Stimulated activated CD8-positive, alpha-beta memory T cell treated with anti-CD3 and anti-CD28 coated beads, Interleukin-12 subunit alpha, Interleukin-12 subunit beta, amount 100 ng/mL, for 1 hour (primary cell): Measurements from ENCODE around the gene FTHL17.

Experiments
- DNase-seq: peaks from one replicate; pipeline ENCODE4 v3.0.0-alpha.2; 2020; ENCODE audit warnings: low read depth

Gene FTHL17

DNA sequence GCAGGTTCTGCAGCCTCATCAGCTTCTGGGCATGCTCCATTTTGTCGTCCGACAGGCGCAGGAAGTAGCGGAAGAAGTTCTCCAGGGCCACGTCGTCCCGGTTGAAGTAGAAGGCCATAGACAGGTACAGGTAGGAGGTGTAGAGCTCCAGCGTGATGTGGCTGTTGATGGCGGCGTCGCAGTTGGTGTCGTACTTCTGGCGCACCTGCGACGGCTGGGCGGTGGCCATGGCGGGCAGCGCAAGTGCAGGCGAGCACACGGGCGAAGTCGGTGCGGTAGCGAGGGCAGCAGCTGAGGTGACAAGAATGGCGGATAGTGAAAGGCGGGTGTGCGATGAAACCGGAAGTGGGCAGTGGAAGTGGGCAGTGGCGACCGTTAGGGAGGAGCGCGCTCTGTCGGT, at the start of gene FTHL17:
FTHL17 (minus strand) TSS at position 317 of the 400 bp plus-strand sequence; CDS start at position 229, 88 bp downstream.
- no peak for DNase-seq

DNA sequence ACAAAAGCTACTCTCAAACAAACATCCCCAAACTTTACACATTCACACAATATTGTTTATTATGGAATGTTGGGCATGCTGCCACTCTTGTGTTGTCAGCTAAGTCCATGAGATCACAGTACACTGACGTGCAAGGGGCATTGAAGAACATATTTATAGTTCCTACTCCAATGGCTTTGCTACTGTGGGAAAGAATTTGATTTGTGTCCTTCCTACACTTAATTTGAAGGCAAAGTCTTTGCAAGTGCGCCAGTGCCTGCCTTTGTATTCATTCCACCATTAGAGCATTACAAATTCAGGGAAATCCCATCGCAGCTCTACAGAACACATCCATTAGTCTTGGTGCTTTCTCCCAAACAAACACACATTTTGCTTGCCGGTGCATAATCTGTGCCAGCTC, 45.4 kb upstream of the FTHL17 start:
- no peak for DNase-seq

DNA sequence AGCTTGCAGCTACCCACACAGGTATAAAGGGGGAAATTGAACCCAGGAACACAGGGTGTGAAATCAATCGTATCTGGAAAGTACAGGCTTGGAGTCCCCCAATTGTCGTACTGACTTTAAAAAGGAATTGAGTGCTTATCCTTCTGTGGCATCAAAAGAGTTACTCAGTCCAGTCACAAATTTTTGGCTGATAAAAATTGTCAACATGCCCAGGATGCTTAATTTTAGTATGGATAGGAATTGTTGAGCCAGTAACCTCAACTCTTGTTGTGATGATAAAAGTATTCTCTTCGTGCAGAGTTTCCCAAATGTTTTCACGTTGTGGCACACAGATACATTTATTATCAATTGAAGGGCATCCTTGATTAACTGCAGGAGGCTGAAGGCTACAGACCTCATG, 43.6 kb upstream of the FTHL17 start:
- no peak for DNase-seq

DNA sequence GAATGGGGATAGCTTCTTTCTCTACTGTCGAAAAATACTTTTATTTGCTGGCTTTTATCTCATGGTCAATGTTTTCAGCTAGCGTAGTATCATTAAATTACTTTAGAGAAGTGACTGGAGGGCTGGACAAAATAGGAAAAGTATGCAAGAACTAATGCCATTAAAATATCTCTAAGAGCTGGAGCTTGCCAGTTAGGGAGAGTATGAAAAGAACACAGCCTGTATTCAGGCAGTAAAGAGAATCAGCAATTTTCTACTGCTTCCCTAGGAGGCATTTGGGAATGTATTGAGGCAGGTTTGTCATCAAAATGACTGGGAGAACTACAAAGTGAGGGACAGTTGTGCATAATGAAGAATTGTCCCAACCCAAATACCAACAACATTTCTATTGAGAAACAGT, 43.0 kb upstream of the FTHL17 start:
- DNase-seq: no peak

DNA sequence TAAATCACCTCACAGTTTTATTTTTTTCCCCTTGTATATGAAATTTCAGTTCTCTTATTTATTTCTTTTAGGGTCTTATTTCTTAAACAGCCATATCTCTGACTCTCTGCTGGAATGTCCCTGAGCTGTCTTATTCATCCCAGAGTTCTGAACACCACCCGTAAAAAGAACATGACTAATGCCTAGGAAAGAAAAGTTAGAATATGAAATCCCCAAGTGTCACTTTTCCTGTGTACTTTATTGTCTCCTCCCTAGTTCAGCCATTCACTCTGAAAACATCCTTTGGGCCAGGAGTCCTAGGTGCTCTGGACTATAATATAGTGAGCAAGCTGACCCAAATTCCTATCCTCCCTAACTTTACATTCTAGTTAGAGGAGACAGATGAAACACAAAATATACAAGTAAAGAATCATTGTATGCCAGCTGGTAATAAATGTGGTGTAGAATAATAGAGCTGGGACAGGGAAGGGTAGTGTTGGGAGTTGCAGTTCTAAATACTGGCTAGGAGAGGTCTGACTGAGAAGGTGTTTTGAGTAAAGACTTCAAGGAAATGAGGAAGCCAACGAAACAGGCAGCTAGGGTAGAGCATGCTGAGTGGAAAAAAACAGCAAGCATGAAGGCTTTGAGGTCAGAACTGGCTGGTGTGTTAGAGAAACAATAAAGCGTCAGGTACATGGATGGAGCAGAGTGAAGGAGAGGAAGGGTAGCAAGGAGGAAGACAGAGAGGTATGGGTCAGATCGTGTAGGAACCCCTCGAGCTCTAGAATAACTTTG, 40.6 kb upstream of the FTHL17 start:
- DNase-seq: no peak

DNA sequence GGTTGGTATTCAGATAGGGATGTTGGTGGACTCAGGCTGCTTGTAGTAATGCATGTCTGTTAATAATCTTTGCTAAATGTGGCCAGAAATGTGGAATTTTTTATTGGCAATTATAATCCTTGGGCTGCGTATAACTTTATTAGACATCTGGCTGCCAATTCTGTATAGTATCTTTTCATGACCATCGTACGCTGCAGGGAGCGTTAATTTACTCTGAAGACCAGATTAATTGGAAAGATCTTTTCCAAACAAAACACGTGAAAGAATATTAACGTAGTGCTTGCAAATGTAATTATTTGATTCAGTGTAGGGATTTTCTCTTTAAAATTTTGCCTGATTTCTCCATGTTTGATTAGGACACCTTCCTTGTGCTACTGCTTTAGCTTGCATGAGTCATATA, 38.8 kb upstream of the FTHL17 start:
- no peak for DNase-seq

DNA sequence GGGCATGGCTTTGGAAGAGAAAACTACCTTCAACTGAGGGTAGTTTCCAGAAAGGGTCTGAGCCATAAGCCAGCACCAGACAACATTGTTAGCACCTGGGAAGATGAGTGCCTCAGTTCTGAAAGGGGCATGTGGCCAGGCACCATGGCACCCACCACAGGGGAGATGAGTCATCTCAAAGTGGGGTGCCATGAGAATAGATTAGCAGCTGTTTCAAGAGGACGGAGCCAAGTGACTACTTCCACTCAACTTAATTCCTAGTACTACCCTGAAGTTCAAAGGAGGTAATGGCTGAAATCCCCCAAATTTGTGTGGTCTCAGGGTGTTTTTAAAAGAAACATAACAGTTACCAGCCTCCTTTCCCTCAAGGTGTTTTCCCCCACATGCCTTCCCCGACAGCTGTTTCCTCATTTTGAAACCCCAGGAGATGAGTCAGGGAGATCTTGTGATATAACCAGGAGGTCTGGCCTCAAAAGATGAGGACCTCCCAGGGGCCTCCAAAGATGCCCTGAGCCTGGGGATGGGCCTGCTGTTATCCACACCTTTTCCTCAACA, 27.8 kb upstream of the FTHL17 start:
- no peak for DNase-seq

DNA sequence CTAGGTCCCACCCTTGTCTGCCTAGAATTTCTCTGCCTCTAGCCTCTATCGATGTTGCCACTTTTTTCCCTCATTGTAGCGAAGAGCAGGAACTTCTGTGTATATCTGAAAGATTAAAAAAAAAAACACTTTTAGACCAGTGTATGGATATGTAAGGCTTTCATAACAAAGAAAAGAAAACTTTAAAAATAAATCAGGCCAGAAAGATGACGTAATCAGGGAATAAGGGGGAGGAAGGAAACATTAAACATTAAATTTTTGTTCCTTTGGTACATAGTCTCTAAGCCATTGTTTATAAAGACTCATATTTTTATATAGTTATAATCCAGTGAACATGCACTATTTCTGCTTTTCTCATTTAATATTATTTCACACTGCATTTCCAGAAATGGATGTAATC, 26.2 kb upstream of the FTHL17 start:
- DNase-seq: no peak

DNA sequence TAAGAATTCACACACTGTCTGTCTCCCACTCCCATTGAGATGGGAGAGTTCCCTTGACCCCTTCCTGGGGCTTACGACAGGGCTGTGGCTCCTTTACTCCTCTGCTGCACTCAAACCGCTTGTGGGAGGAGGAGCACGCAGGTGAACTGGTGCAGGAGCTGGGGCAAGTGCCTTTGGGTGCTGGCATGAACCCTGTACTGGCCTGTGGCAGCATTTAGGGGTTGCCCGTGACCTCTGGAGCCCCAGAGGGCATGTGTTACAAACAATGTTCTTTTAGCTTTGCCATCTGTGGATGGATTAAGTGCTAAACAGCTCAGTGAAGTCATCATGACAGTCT, 21.8 kb upstream of the FTHL17 start:
- DNase-seq: no peak

DNA sequence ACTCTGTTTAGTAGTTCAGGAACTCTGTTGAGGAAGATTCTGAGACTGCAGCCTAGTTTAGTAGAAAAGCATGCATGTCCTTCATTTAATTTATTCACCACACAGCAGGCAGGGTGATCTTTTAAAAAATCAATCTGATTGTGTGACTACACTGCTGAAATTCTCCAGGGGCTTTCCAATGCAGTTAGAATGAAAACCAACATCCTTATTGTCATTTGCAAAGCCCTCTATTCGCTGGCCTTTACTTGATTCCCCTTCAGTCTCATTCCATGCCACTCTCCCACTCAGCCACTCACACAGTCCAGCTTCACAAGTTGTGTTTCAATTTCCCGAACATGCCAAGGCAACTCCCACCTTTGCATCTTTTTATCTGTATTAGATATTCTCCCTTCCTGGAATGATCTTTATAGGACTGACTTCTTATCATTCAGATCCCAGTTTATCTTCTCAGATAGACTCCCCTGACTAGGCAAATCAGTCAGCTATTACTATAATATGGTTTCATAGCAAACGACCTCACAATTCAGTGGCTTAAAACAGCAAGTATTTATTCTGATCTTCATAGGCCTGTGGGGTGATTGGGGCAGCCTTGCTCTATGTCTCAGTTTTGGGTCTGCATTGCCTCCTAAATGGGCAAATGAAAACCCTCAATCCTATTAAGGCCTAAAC, 21.3 kb upstream of the FTHL17 start:
- no peak for DNase-seq

DNA sequence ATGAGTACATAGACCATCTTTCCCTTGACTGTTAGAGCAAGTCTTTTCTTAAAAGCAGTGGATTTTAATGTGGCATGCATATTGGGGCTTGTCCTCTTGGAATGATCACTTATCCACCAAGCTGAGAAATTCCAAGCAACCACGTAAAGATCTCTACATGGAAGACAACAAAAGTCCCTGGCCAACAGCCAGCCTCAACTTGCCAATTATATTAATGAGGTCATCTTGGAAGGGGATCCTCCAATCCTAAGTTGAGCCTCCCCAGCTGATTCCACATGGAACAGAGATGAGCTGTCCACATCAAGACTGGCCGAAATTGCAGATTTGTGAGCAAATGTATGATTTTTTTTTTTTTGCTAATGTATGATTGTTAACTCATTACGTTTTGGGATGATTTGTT, 20.6 kb upstream of the FTHL17 start:
- DNase-seq: no peak

DNA sequence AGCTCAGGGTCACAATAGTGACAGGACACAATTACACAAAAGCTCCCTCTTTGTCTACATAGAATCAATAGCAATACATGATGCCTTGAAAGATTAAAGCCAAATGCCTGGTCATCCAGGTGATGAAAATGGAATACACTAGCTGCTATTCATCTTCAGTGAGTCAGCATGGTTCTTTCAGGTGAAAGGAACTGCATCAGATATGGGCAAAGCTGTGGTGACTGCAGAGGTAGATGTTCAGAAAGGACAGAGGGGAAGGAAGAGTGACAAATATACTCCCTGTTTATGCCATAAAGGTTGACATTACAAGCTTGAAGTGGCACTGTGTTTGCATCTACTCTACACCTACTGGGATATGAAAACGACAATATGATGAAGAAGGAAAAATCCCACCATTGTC, 20.0 kb upstream of the FTHL17 start:
- DNase-seq: no peak

DNA sequence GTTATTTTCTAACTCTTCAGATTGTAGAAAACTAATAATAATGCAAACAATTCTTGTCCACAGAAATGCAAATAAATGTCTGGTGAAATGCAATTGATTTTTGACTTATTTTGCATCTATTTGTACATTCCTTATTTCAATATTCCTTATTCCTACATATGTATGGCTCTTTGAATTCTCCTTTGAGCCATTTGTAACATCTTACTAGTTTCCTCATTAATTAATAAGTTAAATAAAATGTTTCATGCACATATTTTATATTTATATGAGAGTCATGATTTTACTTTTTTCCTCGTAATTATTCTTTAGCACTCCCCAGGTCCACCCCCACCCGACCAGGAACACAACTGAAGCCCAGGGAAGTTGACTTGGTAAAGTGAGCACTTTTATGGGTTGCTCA, 2.7 kb upstream of the FTHL17 start:
- DNase-seq: no peak

DNA sequence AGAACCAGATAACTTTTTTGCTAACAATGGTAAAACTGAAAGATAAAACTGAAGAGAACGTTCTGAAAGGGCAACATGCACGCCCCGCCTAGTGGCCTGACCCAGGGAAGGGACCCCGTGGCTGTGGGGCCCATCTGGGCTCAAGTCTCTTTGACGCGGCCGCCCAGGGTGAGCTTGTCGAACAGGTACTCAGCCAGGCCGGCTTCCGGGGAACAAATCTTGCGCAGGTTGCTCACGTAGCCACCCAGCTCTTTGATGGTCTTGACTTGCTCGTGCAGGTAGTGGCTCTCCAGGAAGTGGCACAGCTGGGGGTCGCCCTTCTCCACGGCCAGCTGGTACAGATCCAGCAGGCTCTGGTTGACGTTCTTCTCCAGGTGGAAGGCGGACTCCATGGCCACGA, 579 bp downstream of the FTHL17 start:
- DNase-seq: no peak

DNA sequence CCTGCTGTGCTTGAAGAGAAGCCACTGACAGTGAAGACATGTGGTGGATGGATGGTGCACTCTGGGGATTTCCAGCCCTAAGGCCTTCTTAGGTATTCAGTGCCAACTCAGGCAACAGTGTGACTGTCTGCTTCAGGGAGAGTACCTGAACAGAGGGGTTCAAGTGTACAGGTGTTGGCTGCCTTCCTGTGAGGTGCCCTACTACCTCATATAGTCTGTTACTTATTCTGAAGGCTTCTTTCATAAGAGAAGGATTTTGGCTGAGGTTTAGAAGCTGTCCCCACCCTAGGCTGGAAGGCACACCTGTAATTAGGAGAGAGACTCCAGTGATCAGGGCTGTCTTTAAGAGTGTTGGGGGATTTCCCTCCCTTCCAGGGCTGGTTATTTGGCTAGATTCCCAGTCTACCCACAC, 1.8 kb downstream of the FTHL17 start:
- no peak for DNase-seq

DNA sequence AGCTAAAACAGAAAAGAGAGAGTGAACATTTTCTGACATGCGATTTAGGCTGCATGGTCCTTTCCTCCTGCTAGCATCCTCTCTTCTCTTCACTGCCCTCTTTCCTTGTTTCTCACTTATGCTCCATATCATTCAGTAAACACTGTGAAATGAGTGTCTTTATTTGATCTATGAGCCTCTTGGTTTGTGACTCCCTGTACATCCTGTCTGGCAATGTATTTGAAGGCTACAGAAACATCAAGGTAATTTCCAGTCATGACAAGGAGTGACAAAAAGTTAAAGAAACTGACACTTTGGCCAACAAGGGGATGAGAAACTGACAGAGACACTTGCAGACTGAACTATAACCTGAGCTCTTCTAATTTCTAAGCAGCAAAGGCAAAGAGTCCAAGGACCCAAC, 8.7 kb downstream of the FTHL17 start:
- DNase-seq: no peak

DNA sequence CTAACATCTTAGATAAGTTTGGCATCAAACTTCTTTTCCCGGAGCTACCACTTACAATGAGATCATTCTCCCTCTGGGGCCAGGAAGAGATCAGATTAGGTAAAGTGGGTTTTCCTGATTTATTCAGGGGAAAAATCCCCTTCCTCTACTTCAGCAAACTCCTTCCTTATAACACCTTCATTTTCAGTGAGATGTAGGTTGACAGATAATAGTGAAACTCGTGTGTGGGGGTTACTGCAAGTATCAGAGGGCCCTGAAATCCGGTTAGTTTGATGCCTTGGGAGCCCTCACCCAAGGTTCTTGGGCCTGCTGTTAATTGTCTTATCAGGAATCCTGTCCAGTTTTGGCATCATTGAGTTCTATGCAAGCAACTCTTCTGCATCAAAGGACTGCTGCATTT, 10.8 kb downstream of the FTHL17 start:
- DNase-seq: no peak

DNA sequence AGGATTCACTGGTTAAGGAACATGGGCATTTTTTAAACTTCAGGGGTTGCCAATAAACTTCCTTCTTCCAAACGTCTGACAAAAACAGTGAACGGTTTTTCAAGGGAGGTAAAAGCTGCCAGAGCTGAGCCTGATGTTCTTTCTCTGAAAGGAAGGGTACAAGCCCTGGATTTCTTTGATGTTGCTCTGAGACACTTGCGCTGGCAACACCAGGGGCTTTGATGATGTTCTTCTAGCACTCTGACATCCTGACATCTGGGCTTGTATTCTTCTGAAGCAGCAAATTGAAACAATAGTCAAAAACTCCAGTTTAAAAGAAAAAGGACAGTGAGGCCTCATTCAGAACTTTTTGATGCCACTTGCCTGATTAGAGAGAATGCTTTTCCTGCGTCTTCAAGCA, 11.8 kb downstream of the FTHL17 start:
- no peak for DNase-seq

DNA sequence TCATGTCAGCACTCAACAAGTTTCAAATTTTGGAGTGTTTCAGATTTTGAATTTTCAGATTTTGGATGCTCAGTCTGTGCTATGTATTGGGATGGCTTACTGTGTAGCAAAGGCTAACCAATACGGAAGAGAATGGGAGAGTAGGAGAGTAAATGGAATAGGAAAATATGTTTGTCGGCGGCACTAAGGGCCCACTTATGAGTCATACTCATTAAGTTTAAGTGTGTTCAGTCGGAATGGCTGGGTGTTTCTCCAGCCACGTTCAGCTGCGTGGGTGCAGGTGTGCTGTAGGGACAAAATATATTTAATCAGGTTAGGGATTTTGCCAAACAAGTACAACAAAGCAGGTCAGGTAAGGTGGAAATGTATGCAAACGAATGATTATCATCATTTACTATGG, 13.6 kb downstream of the FTHL17 start:
- no peak for DNase-seq

DNA sequence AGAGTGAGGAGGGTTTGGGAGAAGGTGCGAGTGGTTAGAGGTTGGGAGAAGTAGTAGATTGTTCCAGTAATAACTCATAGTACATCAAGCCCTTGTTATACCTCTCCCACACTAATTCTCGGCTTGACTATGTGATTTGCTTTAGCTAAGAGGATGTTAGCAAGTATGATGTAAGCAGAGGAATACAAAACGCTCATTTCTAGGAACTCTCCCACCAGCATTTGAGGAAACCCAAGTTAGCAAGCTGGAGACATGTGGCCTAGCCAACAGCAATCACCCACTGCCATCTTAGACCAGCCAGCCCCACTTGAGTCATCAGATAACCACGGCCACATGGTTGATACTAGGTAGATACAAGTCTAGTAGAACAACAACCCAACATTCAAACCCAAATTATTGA, 14.2 kb downstream of the FTHL17 start:
- no peak for DNase-seq

DNA sequence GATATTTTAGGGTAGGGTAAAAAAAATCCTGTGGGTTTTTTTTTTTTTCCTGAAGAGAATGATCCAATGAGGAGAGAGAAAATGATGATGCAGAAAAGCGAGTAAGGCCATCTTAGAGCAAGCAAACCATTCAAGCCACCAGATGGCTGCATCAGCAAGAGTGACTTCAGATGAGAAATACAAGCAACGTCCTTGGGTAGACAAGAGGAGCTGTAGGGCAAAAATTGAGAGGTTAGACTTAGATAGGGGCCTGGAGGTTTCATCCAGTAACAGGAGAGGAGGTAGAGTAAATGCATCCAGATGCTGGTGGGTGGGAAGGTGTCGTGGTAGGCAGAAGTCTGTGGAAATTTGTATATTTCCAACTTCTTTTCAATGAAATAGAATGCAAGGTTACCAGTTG, 14.6 kb downstream of the FTHL17 start:
- DNase-seq: no peak

DNA sequence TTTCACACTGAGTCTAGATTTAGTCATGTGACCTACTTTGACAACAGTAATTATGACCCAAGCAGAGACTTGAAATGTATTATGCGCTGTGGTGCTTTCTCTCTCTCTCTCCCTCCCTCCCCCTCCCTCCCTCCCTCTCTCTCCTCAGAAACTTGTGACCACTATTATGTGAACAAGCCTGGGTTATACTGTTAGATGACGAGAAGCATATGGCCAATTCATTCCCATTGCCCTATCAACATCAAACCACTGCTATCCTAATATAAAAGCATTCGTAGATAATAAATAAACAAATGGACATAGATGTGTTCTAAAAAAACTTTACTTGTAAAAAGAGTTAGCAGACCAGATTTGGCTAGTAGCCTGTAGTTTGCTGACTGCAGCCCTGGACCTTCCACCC, 18.2 kb downstream of the FTHL17 start:
- DNase-seq: no peak

DNA sequence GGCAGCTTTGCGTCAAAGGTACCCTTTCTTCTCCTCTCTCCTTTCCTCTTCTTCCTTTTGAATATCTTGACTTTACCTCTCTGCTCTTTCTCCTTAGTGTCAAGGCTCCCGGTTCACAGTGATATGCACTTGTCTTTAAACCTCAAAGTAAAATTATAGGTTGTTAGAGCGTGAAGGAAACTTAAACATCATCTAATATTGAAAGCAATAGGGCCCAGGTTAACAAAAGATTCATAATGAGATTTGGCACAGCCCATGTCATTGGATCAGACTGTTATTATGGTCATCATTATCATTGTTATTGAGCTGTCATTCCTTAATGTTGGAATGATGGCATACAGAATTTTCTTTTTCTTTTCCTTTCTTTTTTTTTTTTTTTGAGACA, 32.5 kb downstream of the FTHL17 start:
- no peak for DNase-seq
